Body of pancreas (tissue), 4 donors: Measurements from ENCODE around the gene RALA. TPM values are rescaled to one million over a fixed set of nuclear protein-coding genes. Genes with fewer than 3 reads are reported as not detected.

Experiments used
- ATAC-seq: fragments of 150-250 bp; one replicate; pipeline ENCODE4 v1.9.1; 2016
- DNase-seq, 4 donors: peaks; one replicate each; pipeline ENCODE4 v3.0.0-alpha.2; 2019
- H3K27ac ChIP-seq, 4 donors: fragments of 200-600 bp; sonication (generic); 1 replicate in 3 of 4; 2 replicates in 1 of 4; pipeline versions ENCODE4 v1.5.1 to v1.6.1; 2016 to 2019; ENCODE audit warnings: mild to moderate bottlenecking in 1 of 4, mixed read lengths in 1 of 4, moderate library complexity in 1 of 4
- H3K27me3 ChIP-seq, 2 donors: fragments of 200-600 bp; sonication (generic); one replicate each; pipeline ENCODE4 v1.6.0; 2016; ENCODE audit warnings: mild to moderate bottlenecking in 1 of 2
- H3K36me3 ChIP-seq, 2 donors: fragments of 200-600 bp; sonication (generic); replicated peaks in 1 of 2; 2 replicates each; pipeline ENCODE4 v1.5.1; 2016; ENCODE audit warnings: low read depth in 2 of 2; ENCODE audit not compliant: insufficient read depth in 1 of 2
- H3K4me1 ChIP-seq: fragments of 200-600 bp; sonication (generic); one replicate; pipeline ENCODE4 v1.6.0; 2016
- H3K4me3 ChIP-seq, 2 donors: fragments of 200-600 bp; sonication (generic); 1 replicate in 1 of 2; 2 replicates in 1 of 2; pipeline ENCODE4 v1.5.1; 2016 to 2019
- H3K9me3 ChIP-seq, 3 donors: fragments of 200-600 bp; sonication (generic); 1 replicate in 2 of 3; 2 replicates in 1 of 3; pipeline ENCODE4 v1.5.1; 2016
- POLR2A ChIP-seq, 3 donors: fragments of 450-650 bp; IDR thresholded peaks; one replicate each; pipeline ENCODE4 v1.6.1; 2016; ENCODE audit warnings: antibody characterized with exemption in 3 of 3, mild to moderate bottlenecking in 2 of 3
- WGBS, 2 donors: methylation state at CpG; one replicate each; pipeline ENCODE4 v1.1.5; 2017; 5-methylcytosine and 5-hydroxymethylcytosine counted together
- intact Hi-C: fragments of 100-400 bp; cut with DNase I; formaldehyde crosslinking; loops from one replicate; pipeline ENCODE4 v1.15.1; 2023
- total RNA-seq, 2 donors: library from RNA; depleted of rRNA; stranded (reverse); fragments of >200 nt; gene quantifications; one replicate each; pipeline ENCODE4 v1.1.0, GENCODE V29; 2016
- TF ChIP-seq, protein P1 (sequence below), 7 experiments: fragments of 450-650 bp in 4 of 7; fragments of 200-600 bp in 3 of 7; sonication (generic) in 3 of 7; IDR thresholded peaks; one replicate each; pipeline ENCODE4 v1.5.1; 2016 to 2019; ENCODE audit warnings: antibody characterized with exemption in 7 of 7

RALA gene
- total RNA-seq, 2 donors from 2014 or later = 10.5 to 14.5 TPM

DNA sequence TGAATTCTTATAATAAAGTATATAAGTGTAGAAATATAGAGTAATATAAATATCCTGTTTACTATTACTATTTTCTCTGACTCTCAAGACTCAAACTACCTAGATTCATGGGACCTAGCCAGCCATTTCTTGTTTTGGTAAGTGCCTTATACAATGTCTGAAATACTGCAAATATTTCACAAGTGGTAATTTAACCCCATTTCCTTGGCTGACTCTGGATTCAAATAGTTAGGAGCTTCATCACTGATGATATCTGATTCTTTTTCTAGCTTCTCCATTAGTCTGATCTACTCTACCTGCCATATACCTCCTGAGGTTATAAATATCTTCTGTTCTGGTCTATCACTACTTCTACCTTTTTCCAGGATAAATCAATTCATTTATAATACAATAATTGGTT is 6.4 kb upstream of the RALA start:
- peaks cover 19% of the 10 kb centered on the region for H3K4me1 ChIP-seq
- no peak for TF ChIP-seq POLR2A (IDR thresholded peaks at IDR 0.05)
- TF ChIP-seq, protein P1, sequence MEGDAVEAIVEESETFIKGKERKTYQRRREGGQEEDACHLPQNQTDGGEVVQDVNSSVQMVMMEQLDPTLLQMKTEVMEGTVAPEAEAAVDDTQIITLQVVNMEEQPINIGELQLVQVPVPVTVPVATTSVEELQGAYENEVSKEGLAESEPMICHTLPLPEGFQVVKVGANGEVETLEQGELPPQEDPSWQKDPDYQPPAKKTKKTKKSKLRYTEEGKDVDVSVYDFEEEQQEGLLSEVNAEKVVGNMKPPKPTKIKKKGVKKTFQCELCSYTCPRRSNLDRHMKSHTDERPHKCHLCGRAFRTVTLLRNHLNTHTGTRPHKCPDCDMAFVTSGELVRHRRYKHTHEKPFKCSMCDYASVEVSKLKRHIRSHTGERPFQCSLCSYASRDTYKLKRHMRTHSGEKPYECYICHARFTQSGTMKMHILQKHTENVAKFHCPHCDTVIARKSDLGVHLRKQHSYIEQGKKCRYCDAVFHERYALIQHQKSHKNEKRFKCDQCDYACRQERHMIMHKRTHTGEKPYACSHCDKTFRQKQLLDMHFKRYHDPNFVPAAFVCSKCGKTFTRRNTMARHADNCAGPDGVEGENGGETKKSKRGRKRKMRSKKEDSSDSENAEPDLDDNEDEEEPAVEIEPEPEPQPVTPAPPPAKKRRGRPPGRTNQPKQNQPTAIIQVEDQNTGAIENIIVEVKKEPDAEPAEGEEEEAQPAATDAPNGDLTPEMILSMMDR (IDR thresholded peaks at IDR 0.05) = no peak
- no peak overlapping the region for H3K27ac ChIP-seq
- ATAC-seq (no peak), DNase-seq (no peak)
- H3K4me3 ChIP-seq = no peak overlapping the region
- H3K36me3 ChIP-seq = no peaks in the 10 kb centered on the region
- no peaks in the 10 kb centered on the region for H3K9me3 ChIP-seq
- intact Hi-C loops = no loop called here
- no peaks in the 10 kb centered on the region for H3K27me3 ChIP-seq

DNA sequence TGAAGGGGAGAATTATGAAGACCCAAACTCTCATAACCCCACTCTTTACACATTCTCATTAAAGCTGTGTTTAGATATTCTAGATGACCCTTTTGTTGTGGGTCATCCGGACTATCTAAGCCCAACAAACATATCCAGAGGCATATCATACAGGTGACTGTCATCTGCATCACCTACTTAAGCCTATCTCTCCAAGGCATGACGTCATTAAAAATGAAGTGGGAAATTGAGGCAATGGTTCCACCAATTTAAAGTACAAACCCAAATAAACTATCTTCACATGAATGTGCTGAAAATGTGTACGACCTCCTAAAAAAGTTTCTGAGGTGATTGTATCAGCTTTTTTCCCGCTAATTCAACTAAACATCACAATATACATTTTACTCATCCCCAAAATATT is 4.5 kb upstream of the RALA start:
- no peak overlapping the region for H3K4me3 ChIP-seq
- DNase-seq = no peak
- intact Hi-C loops = no loop called here
- 76% methylated on average over 4 of the region's 4 CpGs for WGBS, 2 donors
- H3K4me1 ChIP-seq = peaks cover 27% of the 10 kb centered on the region
- no peaks in the 10 kb centered on the region for H3K27me3 ChIP-seq
- no peaks in the 10 kb centered on the region for H3K9me3 ChIP-seq
- H3K36me3 ChIP-seq = no peaks in the 10 kb centered on the region
- no peak for TF ChIP-seq POLR2A (IDR thresholded peaks at IDR 0.05)
- TF ChIP-seq, protein P1 (IDR thresholded peaks at IDR 0.05) = no peak
- no peak overlapping the region for H3K27ac ChIP-seq
- no peak for ATAC-seq

DNA sequence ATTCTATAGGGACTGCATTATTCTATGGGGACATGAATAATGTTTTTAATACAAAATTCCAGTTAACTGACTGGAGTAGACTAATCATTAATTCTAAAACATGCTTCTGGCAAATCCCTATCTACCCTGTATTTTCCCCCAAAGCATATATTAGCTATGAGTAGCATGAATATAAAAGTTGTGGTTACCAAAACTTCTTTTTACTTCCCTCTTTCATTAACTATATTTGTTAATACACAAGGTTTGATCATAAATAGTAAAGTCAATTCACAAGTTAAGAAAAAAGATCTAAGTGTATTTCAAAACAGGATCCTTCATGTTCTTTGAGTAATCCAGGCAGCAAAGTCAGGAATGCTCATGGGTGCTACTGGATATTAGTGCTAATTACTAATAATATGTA is 2.9 kb upstream of the RALA start:
- DNase-seq = no peak
- Histone ChIP-seq H3K9me3 (no peaks in the 10 kb centered on the region), H3K4me1 (peaks cover 31% of the 10 kb centered on the region), H3K4me3 (no peak overlapping the region), H3K36me3 (no peaks in the 10 kb centered on the region), H3K27ac (no peak overlapping the region), H3K27me3 (no peaks in the 10 kb centered on the region)
- no peak for ATAC-seq
- TF ChIP-seq POLR2A (IDR thresholded peaks at IDR 0.05) = no peak
- TF ChIP-seq, protein P1 (IDR thresholded peaks at IDR 0.05) = no peak
- intact Hi-C loops = no loop called here

DNA sequence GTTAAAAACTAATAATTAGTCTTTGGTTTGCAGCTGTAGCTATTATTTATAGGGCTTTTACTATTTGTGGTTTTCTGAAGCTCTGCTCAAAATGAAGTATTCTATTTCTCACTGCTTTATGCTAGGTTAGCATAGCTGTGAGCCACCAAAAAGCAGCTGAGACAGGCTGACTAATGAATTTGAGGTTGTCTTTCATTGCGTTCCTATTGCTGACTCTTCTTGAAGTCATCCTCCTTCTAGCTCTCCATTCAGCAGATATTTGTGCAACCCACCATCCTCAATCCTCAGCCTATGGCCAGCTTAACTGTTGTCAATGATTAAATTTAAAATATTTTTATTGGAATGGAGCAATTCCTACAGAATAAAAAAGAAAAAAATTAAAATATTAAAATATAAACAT is 2.1 kb upstream of the RALA start:
- H3K36me3 ChIP-seq = no peaks in the 10 kb centered on the region
- intact Hi-C loops = no loop called here
- no peak overlapping the region for H3K27ac ChIP-seq
- WGBS, 2 donors = 81 to 93% methylated on average over 1 of the region's 1 CpG
- no peaks in the 10 kb centered on the region for H3K27me3 ChIP-seq
- no peak for ATAC-seq
- H3K4me3 ChIP-seq = no peak overlapping the region
- no peak for DNase-seq
- TF ChIP-seq POLR2A (IDR thresholded peaks at IDR 0.05) = no peak
- TF ChIP-seq, protein P1 (IDR thresholded peaks at IDR 0.05) = no peak
- peaks cover 31% of the 10 kb centered on the region for H3K4me1 ChIP-seq
- H3K9me3 ChIP-seq = no peaks in the 10 kb centered on the region

DNA sequence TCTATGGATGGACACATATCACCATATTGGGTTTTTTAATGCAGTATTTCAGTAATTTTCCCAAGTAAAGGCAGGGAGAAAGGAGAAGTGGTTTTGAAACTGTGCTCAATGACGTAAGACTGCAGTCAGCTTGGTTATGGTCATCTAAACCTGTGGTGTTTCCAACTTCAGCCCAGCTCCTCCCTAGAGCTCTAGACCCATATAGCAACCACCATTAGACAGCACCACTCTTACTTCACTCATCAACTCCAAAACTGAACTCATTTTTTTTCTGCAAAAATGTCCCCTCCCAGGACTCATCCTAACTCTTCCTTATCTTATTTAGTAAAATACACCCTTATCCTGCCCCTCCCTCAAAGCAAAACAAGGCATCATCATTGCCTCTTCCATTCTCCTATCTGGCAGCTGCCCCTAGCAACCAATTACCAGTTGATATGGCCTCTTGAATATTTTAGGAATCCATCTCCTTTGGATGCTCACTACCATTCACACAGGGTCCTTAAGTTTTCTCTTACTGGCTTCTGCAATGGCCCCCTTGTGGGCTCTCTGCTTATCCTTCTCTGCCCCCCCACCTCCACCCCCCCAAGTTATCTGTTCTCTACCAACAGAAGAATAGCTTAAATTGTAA is 1.5 kb upstream of the RALA start:
- TF ChIP-seq, protein P1 (IDR thresholded peaks at IDR 0.05) = no peak
- TF ChIP-seq POLR2A (IDR thresholded peaks at IDR 0.05) = no peak
- 79 to 92% methylated on average over 1 of the region's 1 CpG for WGBS, 2 donors
- H3K4me3 ChIP-seq = no peak overlapping the region

More for the DNA sequence above, 1.5 kb upstream of the RALA start:
- Histone ChIP-seq H3K4me1 (peaks cover 36% of the 10 kb centered on the region), H3K27me3 (no peaks in the 10 kb centered on the region), H3K36me3 (no peaks in the 10 kb centered on the region), H3K9me3 (no peaks in the 10 kb centered on the region), H3K27ac (peak overlapping the region in 1 of 4 donors; percentile 10)
- no peak for ATAC-seq
- intact Hi-C loops = no loop called here
- DNase-seq = peak in 1 of 4 donors; percentile 39
